Chondrocyte (in vitro differentiated cells): ENCODE data around the gene SOX6. TPM values are rescaled to one million over a fixed set of nuclear protein-coding genes. Genes with fewer than 3 reads are reported as not detected.
A peak's percentile ranks its signal among the peaks of the same experiment; 100 is the strongest.

Experiments used
- DNase-seq: peaks from one replicate; pipeline ENCODE4 v3.0.0; 2021; ENCODE audit warnings: mixed read lengths, low spot score
- H3K27ac Mint-ChIP-seq: one replicate; pipeline ENCODE4 v1.8.0; 2021; ENCODE audit warnings: mild to moderate bottlenecking, moderate library complexity, mixed read lengths; ENCODE audit not compliant: unreplicated experiment
- H3K27me3 Mint-ChIP-seq: 2 replicates; pipeline ENCODE4 v1.8.0; 2021; ENCODE audit warnings: low read depth, mixed read lengths
- H3K36me3 Mint-ChIP-seq: 2 replicates; pipeline ENCODE4 v1.8.0; 2021; ENCODE audit warnings: low read depth, mixed read lengths
- H3K4me1 Mint-ChIP-seq: 2 replicates; pipeline ENCODE4 v1.8.0; 2021; ENCODE audit warnings: low read depth, mild to moderate bottlenecking, mixed read lengths
- H3K4me3 Mint-ChIP-seq: one replicate; pipeline ENCODE4 v1.8.0; 2021; ENCODE audit warnings: mild to moderate bottlenecking, moderate library complexity, mixed read lengths; ENCODE audit not compliant: unreplicated experiment
- H3K9me3 Mint-ChIP-seq: 2 replicates; pipeline ENCODE4 v1.8.0; 2021; ENCODE audit warnings: low read depth, mixed read lengths
- total RNA-seq: library from RNA; stranded (reverse); gene quantifications from 3 replicates; pipeline ENCODE4 v1.2.1, GENCODE V29; 2021
- TF ChIP-seq, protein P1 (sequence below): fragments of 200-600 bp; sonication (generic); IDR thresholded peaks from 2 replicates; pipeline ENCODE4 v1.5.0; 2021; ENCODE audit warnings: antibody characterized with exemption, mild to moderate bottlenecking, moderate library complexity

The SOX6 gene
- total RNA-seq, 1 donor from 2014 or later: 29.9 TPM

DNA sequence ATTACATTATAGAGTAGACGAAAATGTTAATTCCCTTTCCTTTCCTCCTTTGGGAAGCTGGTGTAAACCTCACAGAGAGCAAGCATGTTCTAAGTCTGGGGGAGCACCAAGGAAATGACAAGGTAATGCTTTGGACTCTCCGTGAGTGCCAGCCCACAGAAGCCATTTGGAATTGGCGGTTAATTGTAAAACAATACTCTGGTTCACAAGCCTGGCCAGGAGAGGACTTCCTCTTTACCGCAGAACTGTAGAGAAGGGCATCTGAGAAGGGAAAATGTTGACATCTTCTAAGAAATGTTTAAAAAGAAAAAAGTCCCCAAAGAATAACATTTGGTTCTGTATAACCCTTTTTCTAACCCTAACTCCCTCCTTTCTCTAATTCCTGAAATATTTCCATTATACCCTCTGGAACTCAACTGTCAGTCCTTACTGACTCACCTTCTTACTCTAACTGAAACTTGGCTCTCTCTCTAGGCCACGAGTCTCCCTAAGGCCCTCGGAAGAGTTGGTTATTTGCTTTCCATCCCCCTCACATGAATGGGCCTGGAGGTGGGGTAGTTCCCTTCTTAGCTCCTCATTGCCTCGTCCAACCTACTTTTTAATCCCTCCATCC lies 379.8 kb downstream of the SOX6 start:
- peaks cover 3% of the 10 kb centered on the region for H3K36me3 Mint-ChIP-seq
- TF ChIP-seq, protein P1, sequence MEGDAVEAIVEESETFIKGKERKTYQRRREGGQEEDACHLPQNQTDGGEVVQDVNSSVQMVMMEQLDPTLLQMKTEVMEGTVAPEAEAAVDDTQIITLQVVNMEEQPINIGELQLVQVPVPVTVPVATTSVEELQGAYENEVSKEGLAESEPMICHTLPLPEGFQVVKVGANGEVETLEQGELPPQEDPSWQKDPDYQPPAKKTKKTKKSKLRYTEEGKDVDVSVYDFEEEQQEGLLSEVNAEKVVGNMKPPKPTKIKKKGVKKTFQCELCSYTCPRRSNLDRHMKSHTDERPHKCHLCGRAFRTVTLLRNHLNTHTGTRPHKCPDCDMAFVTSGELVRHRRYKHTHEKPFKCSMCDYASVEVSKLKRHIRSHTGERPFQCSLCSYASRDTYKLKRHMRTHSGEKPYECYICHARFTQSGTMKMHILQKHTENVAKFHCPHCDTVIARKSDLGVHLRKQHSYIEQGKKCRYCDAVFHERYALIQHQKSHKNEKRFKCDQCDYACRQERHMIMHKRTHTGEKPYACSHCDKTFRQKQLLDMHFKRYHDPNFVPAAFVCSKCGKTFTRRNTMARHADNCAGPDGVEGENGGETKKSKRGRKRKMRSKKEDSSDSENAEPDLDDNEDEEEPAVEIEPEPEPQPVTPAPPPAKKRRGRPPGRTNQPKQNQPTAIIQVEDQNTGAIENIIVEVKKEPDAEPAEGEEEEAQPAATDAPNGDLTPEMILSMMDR: no peak
- no peak overlapping the region for H3K4me3 Mint-ChIP-seq
- no peak overlapping the region for H3K27ac Mint-ChIP-seq
- no peaks in the 10 kb centered on the region for H3K27me3 Mint-ChIP-seq
- H3K4me1 Mint-ChIP-seq: no peaks in the 10 kb centered on the region
- no peaks in the 10 kb centered on the region for H3K9me3 Mint-ChIP-seq
- no peak for DNase-seq

- H3K9me3 Mint-ChIP-seq: no peaks in the 10 kb centered on the region
- H3K36me3 Mint-ChIP-seq: peaks cover 4% of the 10 kb centered on the region
- DNase-seq: no peak
- H3K27ac Mint-ChIP-seq: peak overlapping the region; percentile 13
- no peaks in the 10 kb centered on the region for H3K4me1 Mint-ChIP-seq
- H3K4me3 Mint-ChIP-seq: no peak overlapping the region
- TF ChIP-seq, protein P1: no peak
- H3K27me3 Mint-ChIP-seq: no peaks in the 10 kb centered on the region
Observed at GRCh38 chr11:15975742-15976141, 380.6 kb downstream of the SOX6 start.

GRCh38 chr11:15972838-15973237 lies 383.5 kb downstream of the SOX6 start:
- Mint-ChIP-seq H3K4me3 (no peak overlapping the region), H3K9me3 (no peaks in the 10 kb centered on the region), H3K27me3 (no peaks in the 10 kb centered on the region), H3K27ac (no peak overlapping the region), H3K4me1 (peaks cover 28% of the 10 kb centered on the region), H3K36me3 (peaks cover 5% of the 10 kb centered on the region)
- no peak for DNase-seq
- TF ChIP-seq, protein P1: no peak

DNA sequence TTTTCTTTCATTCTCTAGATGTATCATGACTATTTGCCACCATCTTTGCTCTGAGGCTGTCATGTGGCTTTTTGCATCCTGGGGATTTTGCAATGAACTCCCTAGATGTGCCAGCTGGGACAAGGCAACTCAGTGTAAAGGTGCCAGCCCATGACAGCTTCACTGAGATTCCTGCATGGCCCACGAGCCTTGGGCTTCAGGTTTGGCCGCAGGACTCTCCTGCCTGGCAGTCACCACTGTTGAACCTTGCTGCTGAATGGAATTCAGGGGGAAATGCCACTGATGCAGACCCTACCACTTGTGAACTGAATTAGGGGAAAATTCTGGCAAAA lies 385.2 kb downstream of the SOX6 start:
- Mint-ChIP-seq H3K4me1 (peaks cover 42% of the 10 kb centered on the region), H3K4me3 (no peak overlapping the region), H3K9me3 (no peaks in the 10 kb centered on the region), H3K27me3 (no peaks in the 10 kb centered on the region), H3K27ac (no peak overlapping the region), H3K36me3 (peaks cover 5% of the 10 kb centered on the region)
- TF ChIP-seq, protein P1: no peak
- DNase-seq: no peak

GRCh38 chr11:15970506-15971214 lies 385.7 kb downstream of the SOX6 start:
- Mint-ChIP-seq H3K27ac (peak overlapping the region; percentile 98), H3K9me3 (no peaks in the 10 kb centered on the region), H3K4me1 (peaks cover 42% of the 10 kb centered on the region), H3K27me3 (no peaks in the 10 kb centered on the region), H3K4me3 (no peak overlapping the region), H3K36me3 (peaks cover 5% of the 10 kb centered on the region)
- TF ChIP-seq, protein P1: no peak
- DNase-seq: no peak
